Measurements from ENCODE around the gene SORBS1. TPM values are rescaled to one million over a fixed set of nuclear protein-coding genes. Genes with fewer than 3 reads are reported as not detected.

SORBS1 gene
- total and polyA plus RNA-seq, 2 donors (not counting 3 experiments of a cell fraction or from before 2014, with no cell fraction given): 2.0 to 7.9 TPM

DNA sequence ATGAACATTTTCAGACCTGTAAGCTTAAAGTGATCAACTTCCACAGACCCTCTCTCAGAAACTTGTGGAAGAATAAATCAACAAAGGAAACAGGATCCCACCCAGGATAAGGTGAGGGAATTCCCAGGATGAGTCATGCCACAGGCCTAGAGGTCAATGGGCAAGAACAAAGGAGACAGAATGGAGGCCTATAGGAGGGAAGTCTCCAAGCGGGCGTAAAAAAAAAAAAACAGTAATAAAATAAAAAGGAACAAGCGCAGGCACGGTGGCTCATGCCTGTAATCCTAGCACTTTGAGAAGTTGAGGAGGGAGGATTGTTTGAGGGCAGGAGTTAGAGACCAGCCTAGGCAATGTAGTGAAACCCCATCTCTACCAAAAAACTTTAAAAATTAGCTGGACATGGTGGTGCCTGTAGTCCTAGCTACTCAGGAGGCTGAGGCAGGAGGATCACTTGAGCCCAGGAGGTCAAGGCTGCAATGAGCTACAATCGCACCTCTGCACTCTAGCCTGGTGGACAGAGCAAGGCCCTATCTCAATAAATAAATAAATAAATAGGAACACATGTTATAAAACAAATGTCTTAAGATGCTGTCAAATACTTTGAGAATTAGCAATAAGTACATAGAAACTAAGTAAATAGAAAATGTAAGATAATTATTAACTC lies 8.4 kb downstream of the SORBS1 start:
- H3K9me1 ChIP-seq (replicated peaks; ENCODE audit: control insufficient read depth, extremely low read depth, insufficient read depth, low read length): no peaks in the 10 kb centered on the region
- no TSS peak for BruUV-seq (replicated peaks)
- H3K36me3 ChIP-seq (ENCODE audit: control insufficient read depth in 2 of 2, extremely low read depth in 1 of 2, insufficient read depth in 2 of 2, low read length in 2 of 2): no peaks in the 10 kb centered on the region
- dilution Hi-C loops (cut with MboI; ENCODE audit: extremely low pct_ligation_motif_present, low sequenced_read_pairs) (no loop called here), intact Hi-C loops (cut with micrococcal nuclease) (no loop called here)
- H3K4me3 ChIP-seq (replicated peaks in 1 of 3; ENCODE audit: insufficient read depth in 1 of 3, low read depth in 1 of 3, low read length in 3 of 3): no peak overlapping the region
- TF ChIP-seq POLR2AphosphoS5 (IDR thresholded peaks at IDR 0.05; ENCODE audit: insufficient read depth, low read depth, low read length) (no peak), POLR2A (IDR thresholded peaks at IDR 0.05; ENCODE audit: low read depth, low read length) (no peak), JUN (IDR thresholded peaks at IDR 0.05; ENCODE audit: borderline replicate concordance, insufficient read depth, insufficient read length, low read depth) (peak; percentile 2), MYC (IDR thresholded peaks at IDR 0.05; ENCODE audit: low read depth, low read length) (no peak)
- DNase-seq (ENCODE audit: low read depth, low spot score) (no peak), FAIRE-seq (no peak)
- no peak overlapping the region for H3K27ac ChIP-seq (ENCODE audit: insufficient read depth, low read depth, low read length)
- H3K27me3 ChIP-seq (ENCODE audit: control insufficient read depth in 2 of 2, insufficient read depth in 2 of 2, low read length in 2 of 2): no peaks in the 10 kb centered on the region
- CTCF ChIA-PET: interaction anchor here (1.4 kb wide), 1 partner anchor 106 kb away, joined by 4 read pairs; no protein-coding TSS in a partner anchor
- POLR2A ChIA-PET: no interaction called here
- no peaks in the 10 kb centered on the region for H4K20me1 ChIP-seq (replicated peaks; ENCODE audit: control insufficient read depth, extremely low read depth, insufficient read depth, low read length)
- no peak overlapping the region for H3K4me2 ChIP-seq (ENCODE audit: insufficient read depth, low read length)
- H3K79me2 ChIP-seq (ENCODE audit: control insufficient read depth, insufficient read depth, low read length): no peaks in the 10 kb centered on the region
- no peaks in the 10 kb centered on the region for H3K9me3 ChIP-seq (replicated peaks; ENCODE audit: control insufficient read depth, insufficient read depth, low read length)
- no peak overlapping the region for H3K9ac ChIP-seq (replicated peaks; ENCODE audit: extremely low read depth, insufficient read depth, low read length)
- peaks cover 2% of the 10 kb centered on the region for H3K4me1 ChIP-seq (ENCODE audit: control insufficient read depth, extremely low read depth, insufficient read depth, low read length)
- H2AFZ ChIP-seq (ENCODE audit: low read depth, low read length): no peak overlapping the region

DNA sequence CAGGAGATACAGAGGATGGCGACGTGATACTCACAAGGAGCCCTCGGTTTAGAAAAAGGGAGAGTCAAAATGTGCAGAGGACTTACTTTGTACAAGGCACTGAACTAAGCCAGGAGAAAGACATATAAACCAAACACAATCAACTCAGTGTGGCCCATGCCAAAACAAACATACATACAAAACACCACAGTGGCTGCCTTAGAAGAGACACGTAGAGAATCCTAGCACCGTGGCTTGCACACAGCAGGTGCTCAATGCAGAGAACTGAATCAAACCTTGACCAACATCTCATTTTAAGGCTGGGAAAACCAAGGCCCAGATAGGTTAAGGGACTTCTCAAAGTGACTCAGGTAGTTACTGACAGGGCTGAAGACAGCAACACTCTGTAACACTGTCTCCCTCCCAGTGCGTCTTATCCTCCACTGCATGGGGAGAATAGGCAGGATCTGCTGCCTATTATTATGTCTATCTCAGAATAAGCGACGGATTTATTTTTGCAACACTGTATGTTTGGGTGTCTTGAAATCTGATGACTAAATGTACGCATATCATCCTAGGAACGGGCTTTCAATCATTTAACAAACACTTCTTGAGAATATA lies 11.0 kb downstream of the SORBS1 start:
- no peak for FAIRE-seq
- POLR2A ChIA-PET: no interaction called here
- CTCF ChIA-PET: no interaction called here

More for the DNA sequence above, 11.0 kb downstream of the SORBS1 start:
- Histone ChIP-seq H3K4me3 (replicated peaks in 1 of 3; ENCODE audit: insufficient read depth in 1 of 3, low read depth in 1 of 3, low read length in 3 of 3) (no peak overlapping the region), H3K27ac (ENCODE audit: insufficient read depth, low read depth, low read length) (no peak overlapping the region), H3K9ac (replicated peaks; ENCODE audit: extremely low read depth, insufficient read depth, low read length) (no peak overlapping the region), H3K4me2 (ENCODE audit: insufficient read depth, low read length) (no peak overlapping the region), H3K36me3 (ENCODE audit: control insufficient read depth in 2 of 2, extremely low read depth in 1 of 2, insufficient read depth in 2 of 2, low read length in 2 of 2) (no peaks in the 10 kb centered on the region), H3K27me3 (ENCODE audit: control insufficient read depth in 2 of 2, insufficient read depth in 2 of 2, low read length in 2 of 2) (no peaks in the 10 kb centered on the region), H3K4me1 (ENCODE audit: control insufficient read depth, extremely low read depth, insufficient read depth, low read length) (peaks cover 2% of the 10 kb centered on the region), H3K9me3 (replicated peaks; ENCODE audit: control insufficient read depth, insufficient read depth, low read length) (no peaks in the 10 kb centered on the region), H4K20me1 (replicated peaks; ENCODE audit: control insufficient read depth, extremely low read depth, insufficient read depth, low read length) (no peaks in the 10 kb centered on the region), H3K79me2 (ENCODE audit: control insufficient read depth, insufficient read depth, low read length) (no peaks in the 10 kb centered on the region), H3K9me1 (replicated peaks; ENCODE audit: control insufficient read depth, extremely low read depth, insufficient read depth, low read length) (no peaks in the 10 kb centered on the region), H2AFZ (ENCODE audit: low read depth, low read length) (no peak overlapping the region)
- peak; percentile 56 for DNase-seq (ENCODE audit: low read depth, low spot score)
- BruUV-seq (replicated peaks): no TSS peak
- dilution Hi-C loops (cut with MboI; ENCODE audit: extremely low pct_ligation_motif_present, low sequenced_read_pairs): no loop called here
- intact Hi-C loops (cut with micrococcal nuclease): no loop called here
- no peak for TF ChIP-seq POLR2AphosphoS5 (IDR thresholded peaks at IDR 0.05; ENCODE audit: insufficient read depth, low read depth, low read length)
- TF ChIP-seq GATA2 (IDR thresholded peaks at IDR 0.05; ENCODE audit: insufficient read depth, insufficient read length, low read depth, low read length): no peak

All from endothelial cell of umbilical vein (primary cell).